ENCODE measurements around the gene GAS6.

The GAS6 gene

DNA sequence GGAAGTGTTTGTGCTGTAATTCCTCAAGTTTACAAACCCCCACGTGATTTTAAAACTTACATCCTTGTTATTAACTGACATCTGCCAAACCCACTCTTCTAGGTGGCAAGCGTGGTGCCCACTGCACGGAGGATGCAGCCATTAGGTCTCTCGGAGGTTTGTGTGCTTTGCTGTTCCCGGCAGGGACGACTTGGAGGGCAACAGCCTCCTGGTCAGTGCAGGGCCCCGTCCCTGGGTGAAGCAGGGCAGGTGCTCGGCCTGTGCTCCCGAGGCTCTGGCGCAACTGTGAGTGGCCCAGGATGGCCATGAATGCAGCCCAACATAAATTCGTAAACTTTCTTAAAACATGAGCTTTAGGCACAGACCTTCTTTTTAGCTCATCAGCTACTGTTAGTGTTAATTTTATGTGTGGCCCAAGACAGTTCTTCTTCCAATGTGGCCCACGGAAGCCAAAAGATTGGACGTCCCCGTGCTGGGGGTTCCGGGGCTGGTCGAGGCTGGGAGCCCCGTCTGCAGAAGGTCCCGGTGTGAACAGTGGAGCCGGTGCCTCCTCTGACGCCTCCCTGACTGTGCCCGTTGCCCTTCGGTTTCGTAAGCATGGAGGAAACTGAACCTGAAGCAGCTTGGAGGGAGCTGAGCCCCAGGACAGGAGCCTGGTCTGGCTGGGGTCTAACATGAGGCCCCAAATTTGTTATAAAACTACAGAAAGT lies 11.9 kb downstream of the GAS6 start:
- DNase-seq (ENCODE audit: low spot score): no peak
- TF ChIP-seq, protein P1, sequence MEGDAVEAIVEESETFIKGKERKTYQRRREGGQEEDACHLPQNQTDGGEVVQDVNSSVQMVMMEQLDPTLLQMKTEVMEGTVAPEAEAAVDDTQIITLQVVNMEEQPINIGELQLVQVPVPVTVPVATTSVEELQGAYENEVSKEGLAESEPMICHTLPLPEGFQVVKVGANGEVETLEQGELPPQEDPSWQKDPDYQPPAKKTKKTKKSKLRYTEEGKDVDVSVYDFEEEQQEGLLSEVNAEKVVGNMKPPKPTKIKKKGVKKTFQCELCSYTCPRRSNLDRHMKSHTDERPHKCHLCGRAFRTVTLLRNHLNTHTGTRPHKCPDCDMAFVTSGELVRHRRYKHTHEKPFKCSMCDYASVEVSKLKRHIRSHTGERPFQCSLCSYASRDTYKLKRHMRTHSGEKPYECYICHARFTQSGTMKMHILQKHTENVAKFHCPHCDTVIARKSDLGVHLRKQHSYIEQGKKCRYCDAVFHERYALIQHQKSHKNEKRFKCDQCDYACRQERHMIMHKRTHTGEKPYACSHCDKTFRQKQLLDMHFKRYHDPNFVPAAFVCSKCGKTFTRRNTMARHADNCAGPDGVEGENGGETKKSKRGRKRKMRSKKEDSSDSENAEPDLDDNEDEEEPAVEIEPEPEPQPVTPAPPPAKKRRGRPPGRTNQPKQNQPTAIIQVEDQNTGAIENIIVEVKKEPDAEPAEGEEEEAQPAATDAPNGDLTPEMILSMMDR (IDR thresholded peaks at IDR 0.05; ENCODE audit: borderline replicate concordance, control extremely low read depth, extremely low read depth, insufficient read depth, missing control alignments): no peak
- in situ Hi-C loops (cut with MboI; ENCODE audit: low sequenced_read_pairs, unreplicated experiment): no loop called here

DNA sequence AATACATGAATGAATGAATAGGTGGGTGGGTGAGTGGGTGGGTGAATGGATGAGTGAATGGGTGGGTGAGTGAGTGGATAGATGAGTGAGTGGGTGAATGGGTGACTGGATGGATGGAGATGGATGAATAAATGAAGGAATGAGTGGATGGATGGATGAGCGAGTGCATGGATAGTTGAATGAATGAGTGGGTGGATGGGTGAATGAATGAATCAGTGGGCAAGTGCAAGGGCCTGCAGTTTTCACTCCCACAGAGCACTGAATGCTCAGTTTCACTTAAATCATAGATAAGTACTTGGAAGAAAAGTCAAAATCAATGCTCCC lies 12.4 kb downstream of the GAS6 start:
- in situ Hi-C loops (cut with MboI; ENCODE audit: low sequenced_read_pairs, unreplicated experiment): no loop called here
- no peak for DNase-seq (ENCODE audit: low spot score)
- TF ChIP-seq, protein P1 (IDR thresholded peaks at IDR 0.05; ENCODE audit: borderline replicate concordance, control extremely low read depth, extremely low read depth, insufficient read depth, missing control alignments): no peak

DNA sequence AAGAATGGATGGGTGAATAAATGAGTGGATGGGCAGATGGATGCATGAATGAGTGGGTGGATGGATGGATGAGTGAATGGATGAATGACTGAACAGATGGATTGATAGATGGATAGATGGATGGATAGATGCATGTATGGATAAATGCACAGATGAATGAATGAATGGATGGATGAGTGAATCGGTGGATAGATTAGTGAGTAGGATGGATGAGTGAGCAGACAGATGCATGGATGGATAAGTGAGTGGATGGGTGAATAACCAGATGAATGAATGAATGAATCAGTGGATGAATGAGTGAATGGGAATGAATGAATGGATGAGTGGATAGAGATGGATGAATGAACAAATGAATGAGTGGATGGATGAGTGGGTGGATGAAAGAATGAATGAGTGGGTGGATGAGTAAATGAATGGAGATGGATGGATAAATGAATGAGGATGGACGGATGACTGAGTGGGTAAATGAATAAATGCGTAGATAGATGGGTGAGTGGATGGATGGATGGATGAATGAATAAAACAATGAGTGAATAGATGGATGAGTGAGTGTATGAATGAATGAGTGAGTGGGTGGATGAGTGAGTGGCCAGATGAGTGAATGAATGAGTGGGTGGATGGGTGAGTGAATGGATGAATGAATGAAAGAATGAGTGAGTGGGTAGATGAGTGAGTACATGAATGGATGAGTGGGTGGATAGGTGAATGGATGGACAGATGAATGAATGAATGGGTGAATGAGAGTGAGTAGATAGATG lies 13.0 kb downstream of the GAS6 start:
- no peak for DNase-seq (ENCODE audit: low spot score)
- TF ChIP-seq, protein P1 (IDR thresholded peaks at IDR 0.05; ENCODE audit: borderline replicate concordance, control extremely low read depth, extremely low read depth, insufficient read depth, missing control alignments): no peak

DNA sequence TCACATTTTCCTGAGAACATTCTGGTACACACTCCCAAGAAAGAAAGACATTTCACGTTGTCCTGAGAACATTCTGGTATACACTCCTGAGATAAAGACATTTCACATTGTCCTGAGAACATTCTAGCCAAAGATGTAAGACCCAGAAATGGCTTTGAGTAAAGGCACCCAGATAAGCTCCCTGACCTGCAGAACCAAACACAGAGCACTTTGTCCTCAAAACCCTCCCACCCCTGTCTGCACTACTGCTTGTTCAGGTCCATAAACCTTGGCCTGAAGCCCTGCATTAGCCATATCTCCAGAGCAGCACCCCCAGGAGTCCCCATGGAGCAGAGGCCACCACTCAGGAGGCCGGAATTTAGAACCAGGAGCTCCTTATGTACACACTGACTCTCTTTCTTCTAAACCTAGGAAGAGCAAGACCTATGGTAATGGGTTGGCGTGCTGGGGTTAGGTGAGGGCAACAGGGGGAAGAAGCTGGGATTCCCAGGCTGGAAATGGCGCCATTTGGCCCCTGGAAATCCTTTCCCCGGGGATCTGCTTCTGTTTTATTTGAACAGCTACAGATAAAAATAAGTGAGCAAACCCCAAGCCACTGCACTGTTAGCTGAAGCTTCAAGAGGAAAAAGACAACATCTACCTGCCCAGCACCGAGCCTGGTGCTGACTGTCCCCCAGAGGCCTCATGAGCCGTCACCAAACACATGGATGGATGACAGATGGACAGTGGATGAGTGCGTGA lies 13.7 kb downstream of the GAS6 start:
- in situ Hi-C loops (cut with MboI; ENCODE audit: low sequenced_read_pairs, unreplicated experiment): no loop called here
- DNase-seq (ENCODE audit: low spot score): no peak
- TF ChIP-seq, protein P1 (IDR thresholded peaks at IDR 0.05; ENCODE audit: borderline replicate concordance, control extremely low read depth, extremely low read depth, insufficient read depth, missing control alignments): no peak

More for the DNA sequence above, 13.0 kb downstream of the GAS6 start:
- in situ Hi-C loops (cut with MboI; ENCODE audit: low sequenced_read_pairs, unreplicated experiment): no loop called here

DNA sequence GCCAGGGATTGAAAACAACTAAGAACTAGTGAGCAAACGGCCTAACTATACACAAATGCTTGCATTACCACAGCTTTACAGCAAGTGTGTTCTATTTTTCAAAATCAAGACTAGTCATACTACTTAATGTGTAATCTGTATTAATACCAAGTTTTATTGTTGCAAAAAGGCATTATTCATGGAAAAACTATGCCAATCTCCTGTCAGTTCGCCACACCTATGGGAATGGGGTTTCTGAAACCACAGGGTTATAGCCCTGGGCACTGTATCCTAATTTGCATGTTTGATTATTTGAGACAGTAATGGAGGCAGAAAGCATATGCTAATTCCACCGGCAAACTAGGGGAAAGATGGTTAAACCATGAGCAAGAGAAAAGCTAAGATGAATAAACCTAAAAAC lies 14.3 kb downstream of the GAS6 start:
- TF ChIP-seq, protein P1 (IDR thresholded peaks at IDR 0.05; ENCODE audit: borderline replicate concordance, control extremely low read depth, extremely low read depth, insufficient read depth, missing control alignments): no peak
- in situ Hi-C loops (cut with MboI; ENCODE audit: low sequenced_read_pairs, unreplicated experiment): no loop called here
- DNase-seq (ENCODE audit: low spot score): no peak

DNA sequence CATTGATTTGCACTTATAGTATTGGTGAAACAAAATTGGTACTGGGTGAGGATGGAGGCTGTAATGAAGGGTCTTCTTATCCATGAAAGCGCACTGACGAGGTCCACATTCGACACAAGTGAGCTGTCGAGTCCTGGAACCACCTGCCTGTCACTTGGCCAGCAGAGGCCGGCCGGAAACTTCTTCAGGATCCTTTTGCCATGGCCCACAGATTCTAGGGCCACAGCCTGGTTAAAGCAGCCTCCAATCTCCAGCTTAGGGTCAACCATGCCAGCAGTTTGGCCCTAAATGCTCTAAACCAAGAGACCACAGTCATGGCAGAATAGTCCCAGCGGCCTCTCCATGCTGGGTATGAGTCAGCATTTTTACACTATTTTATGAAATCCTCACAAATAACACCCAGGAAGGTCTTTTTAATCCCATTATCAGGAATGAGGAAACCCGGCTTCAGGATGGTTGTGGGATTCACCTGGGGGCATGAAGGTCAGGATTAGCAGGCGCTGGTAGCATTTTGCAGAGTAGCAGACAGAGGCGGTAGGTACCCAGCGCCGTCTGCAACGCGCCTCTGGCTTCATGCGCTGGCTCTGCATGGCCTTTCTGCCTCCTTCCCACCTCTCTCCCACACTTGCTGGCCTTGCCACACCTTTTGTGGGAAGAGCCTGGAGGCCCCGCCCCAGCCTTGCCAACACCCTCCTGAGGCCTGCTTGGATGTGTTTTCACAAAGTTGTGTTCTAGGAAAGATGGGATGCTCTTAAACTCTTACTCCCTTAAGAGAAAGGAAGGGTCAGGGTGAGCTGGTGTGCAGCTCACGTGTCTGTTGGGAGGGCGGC lies 15.2 kb downstream of the GAS6 start:
- TF ChIP-seq, protein P1 (IDR thresholded peaks at IDR 0.05; ENCODE audit: borderline replicate concordance, control extremely low read depth, extremely low read depth, insufficient read depth, missing control alignments): no peak
- in situ Hi-C loops (cut with MboI; ENCODE audit: low sequenced_read_pairs, unreplicated experiment): no loop called here
- DNase-seq (ENCODE audit: low spot score): no peak
